Measurements from ENCODE around the gene ABCA2. TPM values are rescaled to one million over a fixed set of nuclear protein-coding genes. Genes with fewer than 3 reads are reported as not detected.

ABCA2 gene
- polyA plus RNA-seq, 1 of the 3 experiments (the other 2 are of a cell fraction), result 34.7 TPM

- ChIA-PET POLR2A (interaction anchor here (0.7 to 2.8 kb wide), 5 partner anchors 9 to 170 kb away, joined by 3 to 21 read pairs (median 12); partner anchors contain the start of genes MAN1B1, NPDC1 and TUBB4B), CTCF (interaction anchor here (0.9 to 16.8 kb wide), 11 partner anchors 9 to 180 kb away, joined by 3 to 803 read pairs (median 12); partner anchors contain the start of genes ABCA2, CYSRT1, ENTPD2 and FUT7)
- H3K9me3 ChIP-seq, result no peaks in the 10 kb centered on the region
- no peaks in the 10 kb centered on the region for H3K27me3 ChIP-seq (ENCODE audit: insufficient read depth)
- H3K9me2 ChIP-seq, result no peaks in the 10 kb centered on the region
- no peaks in the 10 kb centered on the region for H3K36me3 ChIP-seq (replicated peaks in 1 of 2; ENCODE audit: control insufficient read depth in 1 of 2, insufficient read depth in 2 of 2, low read length in 1 of 2)
- H3K9ac ChIP-seq, result no peak overlapping the region
- H3F3A ChIP-seq (replicated peaks; ENCODE audit: insufficient read depth), result peaks cover 15% of the 10 kb centered on the region
- TF ChIP-seq ZBTB33 (IDR thresholded peaks at IDR 0.05; ENCODE audit: borderline replicate concordance, low read depth), result no peak
- no peak for TF ChIP-seq MEF2A (IDR thresholded peaks at IDR 0.05; ENCODE audit: borderline replicate concordance, low read depth)
- no peak for TF ChIP-seq USF2 (IDR thresholded peaks at IDR 0.05; ENCODE audit: borderline replicate concordance, low read depth, low read length)
- TF ChIP-seq TCF12 (IDR thresholded peaks at IDR 0.05), result no peak
- TF ChIP-seq RAD21 (IDR thresholded peaks at IDR 0.05; ENCODE audit: low read length), result 0 out of 2 replicates have a peak, but pooled peaks have one; percentile 14
- TF ChIP-seq PBX3 (IDR thresholded peaks at IDR 0.05), result no peak
- no peak for TF ChIP-seq FOXM1 (IDR thresholded peaks at IDR 0.05; ENCODE audit: low read depth)
- no peak for TF ChIP-seq GATA2 (CRISPR knock-in tag; IDR thresholded peaks at IDR 0.05)
- 0 out of 2 replicates have a peak, but pooled peaks cover 3% of the 10 kb centered on the region for H3K79me2 ChIP-seq (ENCODE audit: insufficient read depth)
- H3K4me2 ChIP-seq, result peak overlapping the region; percentile 80
- peak overlapping the region; percentile 53 to 57 for H3K4me3 ChIP-seq (ENCODE audit: low read depth in 2 of 2, low read length in 1 of 2)
- peaks cover 12% of the 10 kb centered on the region; the same call in 1 of the 2 replicates for H4K20me1 ChIP-seq (ENCODE audit: insufficient read depth)
- peak overlapping the region in 1 of 2 experiments; percentile 80; a peak in 2 of 4 replicates for H3K27ac ChIP-seq (ENCODE audit: low read depth in 2 of 2, low read length in 1 of 2)
- peak; percentile 77 for DNase-seq
- H2AFZ ChIP-seq (ENCODE audit: low read depth), result peak overlapping the region; percentile 84; the same call in 1 of the 2 replicates
- 0% methylated on average over 3 of the region's 6 CpGs for WGBS (ENCODE audit: low lambda C conversion rate)
- peaks cover 0 to 29% of the 10 kb centered on the region in 2 experiments; a peak in 1 of 4 replicates for H3K4me1 ChIP-seq (ENCODE audit: control insufficient read depth in 1 of 2, insufficient read depth in 2 of 2, low read depth in 1 of 2, low read length in 1 of 2)
These were observed 42.9 kb upstream of the ABCA2 start for GRCh38 chr9:137070906-137071275.

GRCh38 chr9:137070201-137070905 lies 42.3 kb upstream of the ABCA2 start, which contains the start of gene SAPCD2:
Gene SAPCD2, minus strand, starts transcription at chr9:137070557. Its CDS starts 97 bp downstream, at chr9:137070460.
- Histone ChIP-seq H3K79me2 (ENCODE audit: insufficient read depth) (0 out of 2 replicates have a peak, but pooled peaks cover 3% of the 10 kb centered on the region), H3K4me1 (ENCODE audit: control insufficient read depth in 1 of 2, insufficient read depth in 2 of 2, low read depth in 1 of 2, low read length in 1 of 2) (peaks cover 0 to 29% of the 10 kb centered on the region in 2 experiments; a peak in 1 of 4 replicates), H3K4me2 (peak within 1 kb of the TSS; percentile 80), H3K9me3 (no peaks in the 10 kb centered on the region), H3F3A (replicated peaks; ENCODE audit: insufficient read depth) (peaks cover 13% of the 10 kb centered on the region), H3K27ac (ENCODE audit: low read depth in 2 of 2, low read length in 1 of 2) (peak within 1 kb of the TSS in 1 of 2 experiments; percentile 80; a peak in 2 of 4 replicates), H3K9me2 (no peaks in the 10 kb centered on the region), H3K9ac (no peak within 1 kb of the TSS), H3K4me3 (ENCODE audit: low read depth in 2 of 2, low read length in 1 of 2) (peak within 1 kb of the TSS; percentile 53 to 57), H2AFZ (ENCODE audit: low read depth) (peak within 1 kb of the TSS; percentile 84; the same call in 1 of the 2 replicates), H4K20me1 (ENCODE audit: insufficient read depth) (peaks cover 12% of the 10 kb centered on the region; the same call in 1 of the 2 replicates), H3K27me3 (ENCODE audit: insufficient read depth) (no peaks in the 10 kb centered on the region), H3K36me3 (replicated peaks in 1 of 2; ENCODE audit: control insufficient read depth in 1 of 2, insufficient read depth in 2 of 2, low read length in 1 of 2) (no peaks in the 10 kb centered on the region)
- ChIA-PET POLR2A (interaction anchor here (0.7 to 2.8 kb wide), 5 partner anchors 9 to 171 kb away, joined by 3 to 21 read pairs (median 12); partner anchors contain the start of genes MAN1B1, NPDC1 and TUBB4B), CTCF (interaction anchor here (0.9 to 16.8 kb wide), 11 partner anchors 9 to 179 kb away, joined by 3 to 803 read pairs (median 12); partner anchors contain the start of genes ABCA2, CYSRT1, ENTPD2 and FUT7)
- WGBS (ENCODE audit: low lambda C conversion rate), result 0% methylated on average over 14 of the region's 74 CpGs
- DNase-seq, result peak; percentile 95
- TF ChIP-seq RFX5 (IDR thresholded peaks at IDR 0.05; ENCODE audit: low read length) (peak; percentile 84), CTCF (IDR thresholded peaks at IDR 0.05) (no peak), EZH2phosphoT487 (IDR thresholded peaks at IDR 0.05; ENCODE audit: borderline replicate concordance, low read depth) (no peak), IRF3 (IDR thresholded peaks at IDR 0.05; ENCODE audit: low read depth, low read length) (no peak), RAD21 (IDR thresholded peaks at IDR 0.05; ENCODE audit: low read length) (no peak), NRF1 (IDR thresholded peaks at IDR 0.05; ENCODE audit: low read depth, low read length) (peak; percentile 56), POLR2AphosphoS5 (IDR thresholded peaks at IDR 0.05; ENCODE audit: low read depth, low read length) (0 out of 2 replicates have a peak, but pooled peaks have one; percentile 25), JUND (IDR thresholded peaks at IDR 0.05) (no peak), SIN3A (IDR thresholded peaks at IDR 0.05; ENCODE audit: borderline replicate concordance, low read depth, low read length) (no peak), CHD2 (IDR thresholded peaks at IDR 0.05; ENCODE audit: low read length, partially characterized antibody) (no peak)

All from SK-N-SH (cell line).